Kidney epithelial cell (primary cell): ENCODE results near the gene ABCA6. TPM values are rescaled to one million over a fixed set of nuclear protein-coding genes. Genes with fewer than 3 reads are reported as not detected.

Experiments used
- DNase-seq: peaks from one replicate; pipeline ENCODE4 v3.0.0-alpha.2; 2010; ENCODE audit warnings: low read depth
- H3K27me3 ChIP-seq: 2 replicates; pipeline ENCODE4 v1.6.0; 2011; ENCODE audit warnings: low read length; ENCODE audit not compliant: control insufficient read depth, insufficient read depth
- H3K36me3 ChIP-seq: 2 replicates; pipeline ENCODE4 v1.5.1; 2011; ENCODE audit warnings: low read length; ENCODE audit not compliant: control insufficient read depth, insufficient read depth
- H3K4me3 ChIP-seq: 2 replicates; pipeline ENCODE4 v1.5.1; 2011; ENCODE audit warnings: low read depth, mild to moderate bottlenecking, control low read depth, low read length
- total RNA-seq: library from RNA; depleted of rRNA; stranded (reverse); fragments of >200 nt; gene quantifications from 2 replicates; pipeline ENCODE4 v1.2.3, GENCODE V29; 2015
- TF ChIP-seq, protein P1 (sequence below): IDR thresholded peaks from 2 replicates; pipeline ENCODE4 v1.5.1; 2011; ENCODE audit warnings: mild to moderate bottlenecking, moderate library complexity, low read length, control low read depth, inconsistent platforms; ENCODE audit not compliant: insufficient read depth, poor library complexity, severe bottlenecking

The ABCA6 gene
- total RNA-seq, 1 donor from 2014 or later: 0.04 TPM

- DNase-seq: peak; percentile 7
- no peak overlapping the region for H3K4me3 ChIP-seq
- TF ChIP-seq, protein P1, sequence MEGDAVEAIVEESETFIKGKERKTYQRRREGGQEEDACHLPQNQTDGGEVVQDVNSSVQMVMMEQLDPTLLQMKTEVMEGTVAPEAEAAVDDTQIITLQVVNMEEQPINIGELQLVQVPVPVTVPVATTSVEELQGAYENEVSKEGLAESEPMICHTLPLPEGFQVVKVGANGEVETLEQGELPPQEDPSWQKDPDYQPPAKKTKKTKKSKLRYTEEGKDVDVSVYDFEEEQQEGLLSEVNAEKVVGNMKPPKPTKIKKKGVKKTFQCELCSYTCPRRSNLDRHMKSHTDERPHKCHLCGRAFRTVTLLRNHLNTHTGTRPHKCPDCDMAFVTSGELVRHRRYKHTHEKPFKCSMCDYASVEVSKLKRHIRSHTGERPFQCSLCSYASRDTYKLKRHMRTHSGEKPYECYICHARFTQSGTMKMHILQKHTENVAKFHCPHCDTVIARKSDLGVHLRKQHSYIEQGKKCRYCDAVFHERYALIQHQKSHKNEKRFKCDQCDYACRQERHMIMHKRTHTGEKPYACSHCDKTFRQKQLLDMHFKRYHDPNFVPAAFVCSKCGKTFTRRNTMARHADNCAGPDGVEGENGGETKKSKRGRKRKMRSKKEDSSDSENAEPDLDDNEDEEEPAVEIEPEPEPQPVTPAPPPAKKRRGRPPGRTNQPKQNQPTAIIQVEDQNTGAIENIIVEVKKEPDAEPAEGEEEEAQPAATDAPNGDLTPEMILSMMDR: no peak
- no peaks in the 10 kb centered on the region for H3K36me3 ChIP-seq
- H3K27me3 ChIP-seq: no peaks in the 10 kb centered on the region
These were observed 37.7 kb upstream of the ABCA6 start for GRCh38 chr17:69179227-69179952.

- H3K27me3 ChIP-seq: no peaks in the 10 kb centered on the region
- H3K4me3 ChIP-seq: no peak overlapping the region
- TF ChIP-seq, protein P1: no peak
- H3K36me3 ChIP-seq: no peaks in the 10 kb centered on the region
- DNase-seq: no peak
These were observed 34.7 kb upstream of the ABCA6 start for GRCh38 chr17:69176457-69176795.

GRCh38 chr17:69175625-69176456 is 34.1 kb upstream of the ABCA6 start:
- no peak overlapping the region for H3K4me3 ChIP-seq
- peak; percentile 56 for DNase-seq

GRCh38 chr17:69175262-69175624 is 33.5 kb upstream of the ABCA6 start:
- H3K4me3 ChIP-seq: no peak overlapping the region
- TF ChIP-seq, protein P1: no peak
- no peaks in the 10 kb centered on the region for H3K27me3 ChIP-seq
- no peak for DNase-seq
- no peaks in the 10 kb centered on the region for H3K36me3 ChIP-seq

More at GRCh38 chr17:69175625-69176456, 34.1 kb upstream of the ABCA6 start:
- H3K27me3 ChIP-seq: no peaks in the 10 kb centered on the region
- no peaks in the 10 kb centered on the region for H3K36me3 ChIP-seq
- TF ChIP-seq, protein P1: no peak

DNA sequence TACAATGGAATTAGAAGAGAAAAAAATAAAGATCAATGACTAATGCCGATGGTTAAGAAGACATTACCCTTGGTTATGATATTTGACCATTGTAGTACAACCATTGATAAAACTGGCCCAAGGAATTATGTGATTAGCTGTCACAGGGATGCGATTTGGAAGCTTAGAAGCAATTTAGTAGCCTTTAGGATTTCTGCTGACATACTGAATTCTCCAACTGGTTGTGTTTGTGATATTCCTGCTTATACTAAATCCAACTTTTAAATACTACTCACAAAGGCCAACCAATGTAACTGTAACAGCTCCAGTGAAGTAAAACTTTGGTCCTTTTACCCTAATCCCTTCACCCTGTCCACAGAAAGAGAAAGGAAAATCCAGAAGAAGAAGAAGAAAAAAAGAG is 31.4 kb upstream of the ABCA6 start:
- no peak for DNase-seq
- TF ChIP-seq, protein P1: no peak
- H3K36me3 ChIP-seq: no peaks in the 10 kb centered on the region
- H3K4me3 ChIP-seq: no peak overlapping the region
- H3K27me3 ChIP-seq: no peaks in the 10 kb centered on the region
